Skeletal muscle cell (primary cell): ENCODE results near the gene NAPG.
A peak's percentile ranks its signal among the peaks of the same experiment; 100 is the strongest.
"Not testable (repeated sequence)": the region's sequence is repeated elsewhere in the genome, so short reads cannot be mapped to it uniquely, and the experiment has no call there.

Experiments used
- DNase-seq: peaks from one replicate; pipeline ENCODE4 v3.0.0-alpha.2; 2010; ENCODE audit warnings: low read depth
- H3K4me3 ChIP-seq: 2 replicates; pipeline ENCODE4 v1.5.1; 2011; ENCODE audit warnings: low read depth, mild to moderate bottlenecking, control low read depth, low read length, moderate library complexity

Gene NAPG

GRCh38 chr18:10537765-10538164, 11.9 kb downstream of the NAPG start:
- no peak overlapping the region for H3K4me3 ChIP-seq
- DNase-seq: no peak

GRCh38 chr18:10539124-10539523, 13.3 kb downstream of the NAPG start:
- DNase-seq, H3K4me3 ChIP-seq: not testable (repeated sequence)

GRCh38 chr18:10543277-10543676, 17.4 kb downstream of the NAPG start:
- H3K4me3 ChIP-seq: no peak overlapping the region
- no peak for DNase-seq

- no peak for DNase-seq
- H3K4me3 ChIP-seq: no peak overlapping the region
Measured at GRCh38 chr18:10544093-10544748, 18.4 kb downstream of the NAPG start.

GRCh38 chr18:10546557-10547300, 20.9 kb downstream of the NAPG start:
- no peak for DNase-seq
- no peak overlapping the region for H3K4me3 ChIP-seq

- no peak for DNase-seq
- no peak overlapping the region for H3K4me3 ChIP-seq
Measured at GRCh38 chr18:10552226-10552625, 26.4 kb downstream of the NAPG start.

- not testable (repeated sequence) for DNase-seq, H3K4me3 ChIP-seq
Measured at GRCh38 chr18:10556251-10556650, 30.4 kb downstream of the NAPG start.

- DNase-seq: no peak
- H3K4me3 ChIP-seq: no peak overlapping the region
Measured at GRCh38 chr18:10557085-10557677, 31.4 kb downstream of the NAPG start.

- no peak overlapping the region for H3K4me3 ChIP-seq
- DNase-seq: no peak
Measured at GRCh38 chr18:10558243-10558966, 32.6 kb downstream of the NAPG start.

GRCh38 chr18:10558967-10559298, 33.1 kb downstream of the NAPG start:
- DNase-seq: no peak
- no peak overlapping the region for H3K4me3 ChIP-seq

- no peak for DNase-seq
- peak overlapping the region; percentile 25 for H3K4me3 ChIP-seq
Measured at GRCh38 chr18:10559553-10560451, 34.0 kb downstream of the NAPG start.

GRCh38 chr18:10560452-10561045, 34.7 kb downstream of the NAPG start:
- DNase-seq: peak; percentile 26

GRCh38 chr18:10562773-10563160, 36.9 kb downstream of the NAPG start:
- H3K4me3 ChIP-seq: no peak overlapping the region
- DNase-seq: no peak

More at GRCh38 chr18:10560452-10561045, 34.7 kb downstream of the NAPG start:
- peak overlapping the region; percentile 25 for H3K4me3 ChIP-seq

- no peak for DNase-seq
- no peak overlapping the region for H3K4me3 ChIP-seq
Measured at GRCh38 chr18:10563886-10564285, 38.1 kb downstream of the NAPG start.

- no peak overlapping the region for H3K4me3 ChIP-seq
- no peak for DNase-seq
Measured at GRCh38 chr18:10564975-10565773, 39.3 kb downstream of the NAPG start.

- H3K4me3 ChIP-seq: no peak overlapping the region
- DNase-seq: no peak
Measured at GRCh38 chr18:10565835-10566234, 40.0 kb downstream of the NAPG start.

GRCh38 chr18:10566390-10566789, 40.6 kb downstream of the NAPG start:
- no peak overlapping the region for H3K4me3 ChIP-seq
- DNase-seq: no peak

- H3K4me3 ChIP-seq, DNase-seq: not testable (repeated sequence)
Measured at GRCh38 chr18:10569941-10570340, 44.1 kb downstream of the NAPG start.
